Measurements from ENCODE around the gene EIF5B. TPM values are rescaled to one million over a fixed set of nuclear protein-coding genes. Genes with fewer than 3 reads are reported as not detected.
A peak's percentile ranks its signal among the peaks of the same experiment; 100 is the strongest.

EIF5B gene
- polyA plus RNA-seq, 2 donors: 25.9 to 27.2 TPM

DNA sequence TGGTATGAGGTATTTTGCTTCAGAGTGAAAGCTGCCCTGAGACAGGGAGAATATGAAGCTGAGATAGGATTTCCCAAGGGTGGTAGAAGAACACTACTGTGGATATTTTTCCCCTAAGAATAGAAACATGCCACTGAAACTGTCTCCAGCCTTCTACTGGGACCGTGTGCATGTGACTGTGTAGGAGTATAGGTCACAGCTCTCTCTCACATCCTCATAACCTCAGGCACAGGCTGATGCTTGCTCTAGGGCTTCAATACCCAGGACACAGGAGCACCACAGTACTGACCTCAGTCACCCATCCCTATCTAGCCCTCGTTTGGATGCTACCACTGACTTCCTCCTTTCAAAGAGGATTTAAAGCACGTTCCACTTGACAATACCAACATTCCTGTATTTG is 85.4 kb downstream of the EIF5B start:
- Histone ChIP-seq H3K27me3 (ENCODE audit: control insufficient read depth in 1 of 2, insufficient read depth in 2 of 2, low read length in 2 of 2) (no peaks in the 10 kb centered on the region), H3K27ac (ENCODE audit: low read depth in 2 of 2, low read length in 1 of 2) (peak overlapping the region; percentile 21 to 22), H3K9me3 (ENCODE audit: control insufficient read depth in 2 of 2, insufficient read depth in 1 of 2, low read depth in 1 of 2, low read length in 1 of 2) (no peaks in the 10 kb centered on the region), H3K36me3 (ENCODE audit: control insufficient read depth in 2 of 2, insufficient read depth in 2 of 2, low read length in 1 of 2) (peaks cover 4 to 16% of the 10 kb centered on the region in 2 donors), H3K4me1 (ENCODE audit: control insufficient read depth in 2 of 2, insufficient read depth in 2 of 2, low read length in 1 of 2) (no peaks in the 10 kb centered on the region), H3K4me3 (ENCODE audit: low read depth in 1 of 2, low read length in 2 of 2) (no peak overlapping the region)
- WGBS, 2 donors: 63 to 69% methylated on average over 3 of the region's 3 CpGs

GRCh38 chr2:99424371-99424770 is 87.2 kb downstream of the EIF5B start:
- Histone ChIP-seq H3K4me1 (ENCODE audit: control insufficient read depth in 2 of 2, insufficient read depth in 2 of 2, low read length in 1 of 2) (no peaks in the 10 kb centered on the region), H3K9me3 (ENCODE audit: control insufficient read depth in 2 of 2, insufficient read depth in 1 of 2, low read depth in 1 of 2, low read length in 1 of 2) (no peaks in the 10 kb centered on the region), H3K27ac (ENCODE audit: low read depth in 2 of 2, low read length in 1 of 2) (no peak overlapping the region), H3K4me3 (ENCODE audit: low read depth in 1 of 2, low read length in 2 of 2) (no peak overlapping the region), H3K36me3 (ENCODE audit: control insufficient read depth in 2 of 2, insufficient read depth in 2 of 2, low read length in 1 of 2) (peaks cover 4 to 14% of the 10 kb centered on the region in 2 donors), H3K27me3 (ENCODE audit: control insufficient read depth in 1 of 2, insufficient read depth in 2 of 2, low read length in 2 of 2) (no peaks in the 10 kb centered on the region)

- H3K9me3 ChIP-seq (ENCODE audit: control insufficient read depth in 2 of 2, insufficient read depth in 1 of 2, low read depth in 1 of 2, low read length in 1 of 2): no peaks in the 10 kb centered on the region
- H3K36me3 ChIP-seq (ENCODE audit: control insufficient read depth in 2 of 2, insufficient read depth in 2 of 2, low read length in 1 of 2): peaks cover 4 to 12% of the 10 kb centered on the region in 2 donors
- H3K27ac ChIP-seq (ENCODE audit: low read depth in 2 of 2, low read length in 1 of 2): no peak overlapping the region
- H3K4me3 ChIP-seq (ENCODE audit: low read depth in 1 of 2, low read length in 2 of 2): no peak overlapping the region
- 27 to 33% methylated on average over 2 of the region's 2 CpGs for WGBS, 2 donors
- no peaks in the 10 kb centered on the region for H3K27me3 ChIP-seq (ENCODE audit: control insufficient read depth in 1 of 2, insufficient read depth in 2 of 2, low read length in 2 of 2)
- no peaks in the 10 kb centered on the region for H3K4me1 ChIP-seq (ENCODE audit: control insufficient read depth in 2 of 2, insufficient read depth in 2 of 2, low read length in 1 of 2)
Measured at GRCh38 chr2:99425022-99425421, 87.8 kb downstream of the EIF5B start.

GRCh38 chr2:99430614-99431291 is 93.6 kb downstream of the EIF5B start:
- no peak overlapping the region for H3K4me3 ChIP-seq (ENCODE audit: low read depth in 1 of 2, low read length in 2 of 2)
- no peaks in the 10 kb centered on the region for H3K27me3 ChIP-seq (ENCODE audit: control insufficient read depth in 1 of 2, insufficient read depth in 2 of 2, low read length in 2 of 2)
- H3K27ac ChIP-seq (ENCODE audit: low read depth in 2 of 2, low read length in 1 of 2): no peak overlapping the region
- no peaks in the 10 kb centered on the region for H3K9me3 ChIP-seq (ENCODE audit: control insufficient read depth in 2 of 2, insufficient read depth in 1 of 2, low read depth in 1 of 2, low read length in 1 of 2)
- H3K4me1 ChIP-seq (ENCODE audit: control insufficient read depth in 2 of 2, insufficient read depth in 2 of 2, low read length in 1 of 2): peaks cover 0 to 2% of the 10 kb centered on the region in 2 donors
- 61 to 63% methylated on average over 4 of the region's 4 CpGs for WGBS, 2 donors
- H3K36me3 ChIP-seq (ENCODE audit: control insufficient read depth in 2 of 2, insufficient read depth in 2 of 2, low read length in 1 of 2): peaks cover 0 to 3% of the 10 kb centered on the region in 2 donors

- Histone ChIP-seq H3K4me1 (ENCODE audit: control insufficient read depth in 2 of 2, insufficient read depth in 2 of 2, low read length in 1 of 2) (peaks cover 0 to 2% of the 10 kb centered on the region in 2 donors), H3K27me3 (ENCODE audit: control insufficient read depth in 1 of 2, insufficient read depth in 2 of 2, low read length in 2 of 2) (no peaks in the 10 kb centered on the region), H3K4me3 (ENCODE audit: low read depth in 1 of 2, low read length in 2 of 2) (no peak overlapping the region), H3K27ac (ENCODE audit: low read depth in 2 of 2, low read length in 1 of 2) (peak overlapping the region; percentile 11 to 52), H3K9me3 (ENCODE audit: control insufficient read depth in 2 of 2, insufficient read depth in 1 of 2, low read depth in 1 of 2, low read length in 1 of 2) (no peaks in the 10 kb centered on the region), H3K36me3 (ENCODE audit: control insufficient read depth in 2 of 2, insufficient read depth in 2 of 2, low read length in 1 of 2) (peaks cover 0 to 3% of the 10 kb centered on the region in 2 donors)
- WGBS, 2 donors: 79 to 81% methylated on average over 12 of the region's 12 CpGs
Measured at GRCh38 chr2:99431587-99432275, 94.5 kb downstream of the EIF5B start.

GRCh38 chr2:99433340-99433739 is 96.2 kb downstream of the EIF5B start:
- Histone ChIP-seq H3K27ac (ENCODE audit: low read depth in 2 of 2, low read length in 1 of 2) (no peak overlapping the region), H3K27me3 (ENCODE audit: control insufficient read depth in 1 of 2, insufficient read depth in 2 of 2, low read length in 2 of 2) (no peaks in the 10 kb centered on the region), H3K36me3 (ENCODE audit: control insufficient read depth in 2 of 2, insufficient read depth in 2 of 2, low read length in 1 of 2) (peaks cover 0 to 3% of the 10 kb centered on the region in 2 donors), H3K9me3 (ENCODE audit: control insufficient read depth in 2 of 2, insufficient read depth in 1 of 2, low read depth in 1 of 2, low read length in 1 of 2) (no peaks in the 10 kb centered on the region), H3K4me3 (ENCODE audit: low read depth in 1 of 2, low read length in 2 of 2) (no peak overlapping the region), H3K4me1 (ENCODE audit: control insufficient read depth in 2 of 2, insufficient read depth in 2 of 2, low read length in 1 of 2) (peaks cover 0 to 2% of the 10 kb centered on the region in 2 donors)
- WGBS, 2 donors: 68 to 74% methylated on average over 2 of the region's 2 CpGs

DNA sequence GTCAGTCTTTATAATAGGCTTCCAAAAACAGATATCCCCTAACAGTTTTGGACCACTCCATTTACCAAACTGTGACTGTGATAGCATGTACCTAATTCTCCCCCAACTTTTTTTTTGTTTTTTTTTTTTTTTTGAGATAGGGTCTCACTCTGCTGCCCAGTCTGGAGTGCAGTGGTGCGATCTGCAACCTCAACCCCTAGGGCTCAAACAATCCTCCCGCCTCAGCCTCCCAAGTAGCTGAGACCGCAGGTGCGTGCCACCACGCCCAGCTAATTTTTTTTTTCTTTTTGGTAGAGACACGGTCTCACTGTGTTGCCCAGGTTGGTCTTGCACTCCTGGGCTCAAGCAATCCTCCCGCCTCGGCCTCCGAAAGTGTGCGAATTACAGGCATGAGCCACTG is 99.7 kb downstream of the EIF5B start:
- WGBS, 2 donors: 98% methylated on average over 10 of the region's 10 CpGs
- H3K4me1 ChIP-seq (ENCODE audit: control insufficient read depth in 2 of 2, insufficient read depth in 2 of 2, low read length in 1 of 2): no peaks in the 10 kb centered on the region
- H3K27ac ChIP-seq (ENCODE audit: low read depth in 2 of 2, low read length in 1 of 2): no peak overlapping the region
- H3K36me3 ChIP-seq (ENCODE audit: control insufficient read depth in 2 of 2, insufficient read depth in 2 of 2, low read length in 1 of 2): peaks cover 5 to 12% of the 10 kb centered on the region in 2 donors
- H3K27me3 ChIP-seq (ENCODE audit: control insufficient read depth in 1 of 2, insufficient read depth in 2 of 2, low read length in 2 of 2): no peaks in the 10 kb centered on the region
- no peak overlapping the region for H3K4me3 ChIP-seq (ENCODE audit: low read depth in 1 of 2, low read length in 2 of 2)
- H3K9me3 ChIP-seq (ENCODE audit: control insufficient read depth in 2 of 2, insufficient read depth in 1 of 2, low read depth in 1 of 2, low read length in 1 of 2): no peaks in the 10 kb centered on the region

GRCh38 chr2:99439971-99440505 is 102.8 kb downstream of the EIF5B start:
- Histone ChIP-seq H3K36me3 (ENCODE audit: control insufficient read depth in 2 of 2, insufficient read depth in 2 of 2, low read length in 1 of 2) (peaks cover 5 to 12% of the 10 kb centered on the region in 2 donors), H3K27ac (ENCODE audit: low read depth in 2 of 2, low read length in 1 of 2) (no peak overlapping the region), H3K9me3 (ENCODE audit: control insufficient read depth in 2 of 2, insufficient read depth in 1 of 2, low read depth in 1 of 2, low read length in 1 of 2) (no peaks in the 10 kb centered on the region), H3K4me1 (ENCODE audit: control insufficient read depth in 2 of 2, insufficient read depth in 2 of 2, low read length in 1 of 2) (no peaks in the 10 kb centered on the region), H3K27me3 (ENCODE audit: control insufficient read depth in 1 of 2, insufficient read depth in 2 of 2, low read length in 2 of 2) (no peaks in the 10 kb centered on the region), H3K4me3 (ENCODE audit: low read depth in 1 of 2, low read length in 2 of 2) (no peak overlapping the region)
- WGBS, 2 donors: 75 to 77% methylated on average over 4 of the region's 4 CpGs

DNA sequence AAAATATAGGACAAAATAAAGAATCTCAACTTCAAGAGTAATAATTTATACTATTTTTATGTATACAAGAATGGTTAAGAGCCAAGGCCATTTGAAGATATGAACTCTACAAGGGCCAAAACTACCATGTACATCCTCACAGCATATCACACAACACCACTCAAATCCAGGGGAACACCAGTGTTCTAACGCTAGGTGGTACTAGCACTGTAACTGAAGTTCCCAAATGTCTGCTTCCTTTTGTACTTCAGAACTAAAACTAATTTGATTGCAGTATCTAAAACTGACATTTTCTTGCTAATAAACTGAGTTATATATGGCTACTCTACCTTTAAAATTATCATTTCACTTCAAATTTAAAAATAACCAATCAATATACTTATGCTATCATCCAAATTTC is 105.6 kb downstream of the EIF5B start:
- Histone ChIP-seq H3K27me3 (ENCODE audit: control insufficient read depth in 1 of 2, insufficient read depth in 2 of 2, low read length in 2 of 2) (no peaks in the 10 kb centered on the region), H3K9me3 (ENCODE audit: control insufficient read depth in 2 of 2, insufficient read depth in 1 of 2, low read depth in 1 of 2, low read length in 1 of 2) (no peaks in the 10 kb centered on the region), H3K27ac (ENCODE audit: low read depth in 2 of 2, low read length in 1 of 2) (no peak overlapping the region), H3K36me3 (ENCODE audit: control insufficient read depth in 2 of 2, insufficient read depth in 2 of 2, low read length in 1 of 2) (peaks cover 5 to 12% of the 10 kb centered on the region in 2 donors), H3K4me3 (ENCODE audit: low read depth in 1 of 2, low read length in 2 of 2) (no peak overlapping the region), H3K4me1 (ENCODE audit: control insufficient read depth in 2 of 2, insufficient read depth in 2 of 2, low read length in 1 of 2) (no peaks in the 10 kb centered on the region)
- 65 to 69% methylated on average over 1 of the region's 1 CpG for WGBS, 2 donors
